Coronary artery (tissue), 2 donors: ENCODE measurements around the gene CDH6.

ENCODE experiments used
- DNase-seq: peaks from one replicate; pipeline ENCODE4 v3.0.0-alpha.2; 2017; ENCODE audit warnings: low spot score
- H3K27ac ChIP-seq, 2 donors: fragments of 200-600 bp; sonication (generic); one replicate each; pipeline ENCODE4 v1.5.1; 2016 to 2019
- H3K4me3 ChIP-seq: fragments of 200-600 bp; sonication (generic); 2 replicates; pipeline ENCODE4 v1.5.1; 2016; ENCODE audit warnings: mild to moderate bottlenecking, moderate library complexity
- TF ChIP-seq, protein P1 (sequence below): fragments of 200-600 bp; sonication (generic); IDR thresholded peaks from one replicate; pipeline ENCODE4 v1.5.1; 2019; ENCODE audit warnings: antibody characterized with exemption

CDH6 gene

DNA sequence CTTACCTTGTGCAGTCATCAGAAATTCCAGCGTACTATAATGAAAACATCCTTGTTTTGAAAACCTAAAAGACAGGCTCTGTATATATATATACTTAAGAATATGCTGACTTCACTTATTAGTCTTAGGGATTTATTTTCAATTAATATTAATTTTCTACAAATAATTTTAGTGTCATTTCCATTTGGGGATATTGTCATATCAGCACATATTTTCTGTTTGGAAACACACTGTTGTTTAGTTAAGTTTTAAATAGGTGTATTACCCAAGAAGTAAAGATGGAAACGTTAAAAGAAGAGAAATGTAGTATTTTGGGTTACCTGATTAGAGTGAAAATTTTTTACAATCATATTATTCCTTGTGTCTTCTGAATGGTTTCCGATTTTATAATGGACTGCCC, 131.4 kb downstream of the CDH6 start:
- no peak overlapping the region for H3K27ac ChIP-seq
- no peak for DNase-seq
- H3K4me3 ChIP-seq: no peak overlapping the region
- TF ChIP-seq, protein P1, sequence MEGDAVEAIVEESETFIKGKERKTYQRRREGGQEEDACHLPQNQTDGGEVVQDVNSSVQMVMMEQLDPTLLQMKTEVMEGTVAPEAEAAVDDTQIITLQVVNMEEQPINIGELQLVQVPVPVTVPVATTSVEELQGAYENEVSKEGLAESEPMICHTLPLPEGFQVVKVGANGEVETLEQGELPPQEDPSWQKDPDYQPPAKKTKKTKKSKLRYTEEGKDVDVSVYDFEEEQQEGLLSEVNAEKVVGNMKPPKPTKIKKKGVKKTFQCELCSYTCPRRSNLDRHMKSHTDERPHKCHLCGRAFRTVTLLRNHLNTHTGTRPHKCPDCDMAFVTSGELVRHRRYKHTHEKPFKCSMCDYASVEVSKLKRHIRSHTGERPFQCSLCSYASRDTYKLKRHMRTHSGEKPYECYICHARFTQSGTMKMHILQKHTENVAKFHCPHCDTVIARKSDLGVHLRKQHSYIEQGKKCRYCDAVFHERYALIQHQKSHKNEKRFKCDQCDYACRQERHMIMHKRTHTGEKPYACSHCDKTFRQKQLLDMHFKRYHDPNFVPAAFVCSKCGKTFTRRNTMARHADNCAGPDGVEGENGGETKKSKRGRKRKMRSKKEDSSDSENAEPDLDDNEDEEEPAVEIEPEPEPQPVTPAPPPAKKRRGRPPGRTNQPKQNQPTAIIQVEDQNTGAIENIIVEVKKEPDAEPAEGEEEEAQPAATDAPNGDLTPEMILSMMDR: no peak

GRCh38 chr5:31328040-31328733, 134.7 kb downstream of the CDH6 start:
- Histone ChIP-seq H3K27ac (no peak overlapping the region), H3K4me3 (no peak overlapping the region)
- no peak for DNase-seq
- TF ChIP-seq, protein P1: no peak

DNA sequence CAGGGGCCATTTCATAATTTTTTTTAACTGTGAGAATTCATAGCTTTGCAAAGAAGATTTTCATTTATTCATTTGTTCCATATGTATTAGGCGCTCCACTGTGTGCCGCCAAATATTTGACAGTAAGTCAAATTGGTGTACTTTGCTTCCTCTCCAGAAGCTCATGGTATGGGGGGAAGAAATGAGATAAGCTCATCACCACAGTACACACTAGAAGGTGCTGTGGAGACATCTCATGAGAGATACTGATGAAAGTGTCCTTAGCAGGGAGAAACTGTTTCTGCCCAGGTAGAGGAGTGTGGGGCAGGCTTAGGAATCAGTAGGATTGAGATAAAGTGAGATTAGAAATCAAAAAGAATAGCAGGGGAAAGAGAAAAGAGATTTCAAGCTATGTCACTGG, 136.2 kb downstream of the CDH6 start:
- H3K4me3 ChIP-seq: no peak overlapping the region
- no peak overlapping the region for H3K27ac ChIP-seq
- TF ChIP-seq, protein P1: no peak
- DNase-seq: no peak

DNA sequence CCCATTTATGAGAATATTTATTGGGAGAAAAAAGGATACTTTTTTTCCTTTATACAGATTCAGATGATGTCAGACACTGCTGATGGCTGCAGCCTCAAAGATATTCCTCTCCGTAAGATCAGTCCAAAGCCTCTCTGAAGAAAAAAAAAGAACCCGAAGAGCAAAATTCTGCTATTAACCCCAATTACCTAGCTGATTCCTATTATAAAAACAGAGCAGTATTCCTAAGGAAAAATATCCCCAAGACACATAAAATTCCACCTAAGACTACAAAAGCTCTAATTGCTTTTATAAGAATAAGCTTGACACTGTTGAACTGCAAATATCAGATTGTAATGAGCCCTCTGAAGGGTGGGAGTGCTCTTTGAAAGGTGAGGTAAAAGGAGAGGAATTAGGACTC, 138.7 kb downstream of the CDH6 start:
- H3K4me3 ChIP-seq: no peak overlapping the region
- no peak for DNase-seq
- no peak overlapping the region for H3K27ac ChIP-seq
- TF ChIP-seq, protein P1: no peak

- H3K4me3 ChIP-seq: no peak overlapping the region
- TF ChIP-seq, protein P1: no peak
- no peak for DNase-seq
- H3K27ac ChIP-seq: no peak overlapping the region
Measured at GRCh38 chr5:31333475-31333874, 140.0 kb downstream of the CDH6 start.

GRCh38 chr5:31334061-31334860, 140.8 kb downstream of the CDH6 start:
- no peak overlapping the region for H3K4me3 ChIP-seq
- TF ChIP-seq, protein P1: no peak
- no peak overlapping the region for H3K27ac ChIP-seq
- no peak for DNase-seq

DNA sequence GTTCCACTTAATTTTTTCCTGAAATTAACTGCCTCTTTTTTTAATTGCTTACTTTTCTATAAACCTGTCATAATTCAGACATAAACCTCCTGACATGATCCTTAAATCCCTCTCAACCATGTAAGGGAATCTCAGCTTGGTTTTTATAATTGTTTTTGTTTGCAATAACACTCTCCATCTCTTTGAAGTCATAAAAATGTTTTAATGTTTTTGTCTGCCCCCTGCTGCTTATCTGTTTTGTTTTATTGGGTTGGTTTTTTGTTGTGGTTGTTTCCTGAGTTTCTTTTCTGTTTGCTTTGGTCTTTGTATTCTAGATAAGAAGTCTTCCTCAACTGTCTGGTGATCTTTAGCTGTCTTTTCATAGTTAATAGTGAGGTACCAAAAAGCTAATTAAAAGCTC, 142.0 kb downstream of the CDH6 start:
- TF ChIP-seq, protein P1: no peak
- Histone ChIP-seq H3K4me3 (no peak overlapping the region), H3K27ac (no peak overlapping the region)
- no peak for DNase-seq
